VCaP (cell line): ENCODE data around the gene ENPP6.

Experiments
- H3K27ac ChIP-seq: fragments of 450-650 bp; 2 replicates; pipeline ENCODE4 v1.5.1; 2017
- CTCF ChIP-seq: fragments of 450-650 bp; conservative IDR thresholded peaks from 2 replicates; pipeline ENCODE4 v1.5.1; 2017; ENCODE audit warnings: mild to moderate bottlenecking, moderate library complexity

The ENPP6 gene

GRCh38 chr4:184101711-184102110, 116.0 kb downstream of the ENPP6 start:
- H3K27ac ChIP-seq, result no peak overlapping the region
- TF ChIP-seq CTCF, result no peak

GRCh38 chr4:184100297-184100885, 117.3 kb downstream of the ENPP6 start:
- no peak for TF ChIP-seq CTCF
- H3K27ac ChIP-seq, result no peak overlapping the region

- H3K27ac ChIP-seq, result no peak overlapping the region
- no peak for TF ChIP-seq CTCF
These were observed 118.1 kb downstream of the ENPP6 start for GRCh38 chr4:184099535-184099966.

- TF ChIP-seq CTCF, result no peak
- H3K27ac ChIP-seq, result no peak overlapping the region
These were observed 118.7 kb downstream of the ENPP6 start for GRCh38 chr4:184099000-184099399.

GRCh38 chr4:184097815-184098214, 119.9 kb downstream of the ENPP6 start:
- peak overlapping the region; percentile 48 for H3K27ac ChIP-seq
- no peak for TF ChIP-seq CTCF

- TF ChIP-seq CTCF, result peak; percentile 77
- H3K27ac ChIP-seq, result peak overlapping the region; percentile 48
These were observed 120.5 kb downstream of the ENPP6 start for GRCh38 chr4:184097241-184097605.

- H3K27ac ChIP-seq, result peak overlapping the region; percentile 48
- no peak for TF ChIP-seq CTCF
These were observed 121.0 kb downstream of the ENPP6 start for GRCh38 chr4:184096561-184097240.
